Breast epithelium (tissue), 4 donors: ENCODE results near the gene TRNT1. TPM values are rescaled to one million over a fixed set of nuclear protein-coding genes. Genes with fewer than 3 reads are reported as not detected.

Experiments used
- DNase-seq, 2 donors: peaks; one replicate each; pipeline ENCODE4 v3.0.0-alpha.2; 2019; ENCODE audit warnings: low spot score in 2 of 2
- H3K27ac ChIP-seq, 2 donors: fragments of 200-600 bp; sonication (generic) in 1 of 2; one replicate each; pipeline ENCODE4 v1.5.1; 2016 to 2019; ENCODE audit warnings: mild to moderate bottlenecking in 1 of 2
- H3K27me3 ChIP-seq, 2 donors: fragments of 200-600 bp; sonication (generic) in 1 of 2; one replicate each; pipeline versions ENCODE4 v1.5.1 to v1.6.0; 2017 to 2019; ENCODE audit warnings: control low read depth in 1 of 2, mild to moderate bottlenecking in 1 of 2
- H3K36me3 ChIP-seq: fragments of 200-600 bp; one replicate; pipeline ENCODE4 v1.5.1; 2019
- H3K4me1 ChIP-seq, 2 donors: fragments of 200-600 bp; sonication (generic); one replicate each; pipeline ENCODE4 v1.5.1; 2016 to 2019; ENCODE audit warnings: control low read depth in 1 of 2
- H3K4me3 ChIP-seq, 3 donors: fragments of 200-600 bp; sonication (generic); 1 replicate in 2 of 3; 2 replicates in 1 of 3; pipeline ENCODE4 v1.5.1; 2016 to 2019; ENCODE audit warnings: mild to moderate bottlenecking in 3 of 3, moderate library complexity in 2 of 3
- H3K9me3 ChIP-seq, 2 donors: fragments of 200-600 bp; sonication (generic) in 1 of 2; one replicate each; pipeline ENCODE4 v1.5.1; 2016 to 2019; ENCODE audit warnings: control low read depth in 1 of 2
- CTCF ChIP-seq, 3 donors: fragments of 450-650 bp; IDR thresholded peaks; one replicate each; pipeline ENCODE4 v1.5.1; 2016 to 2017; ENCODE audit warnings: antibody characterized with exemption in 3 of 3, mild to moderate bottlenecking in 3 of 3, moderate library complexity in 3 of 3
- POLR2A ChIP-seq: fragments of 450-650 bp; IDR thresholded peaks from one replicate; pipeline ENCODE4 v1.6.1; 2016; ENCODE audit warnings: antibody characterized with exemption, mild to moderate bottlenecking, moderate library complexity
- POLR2AphosphoS5 ChIP-seq, 3 donors: sonication (generic); formaldehyde crosslinking; IDR thresholded peaks; one replicate each; pipeline ENCODE4 v1.6.1; 2017; ENCODE audit warnings: antibody characterized with exemption in 3 of 3
- intact Hi-C: fragments of 100-400 bp; cut with DNase I; formaldehyde crosslinking; loops from one replicate; pipeline ENCODE4 v1.15.1; 2023; ENCODE audit warnings: low total_unique reads
- total RNA-seq, 3 donors: library from RNA; depleted of rRNA; stranded (reverse); fragments of >200 nt; gene quantifications; one replicate each; pipeline ENCODE4 v1.1.0, GENCODE V29; 2016

Gene TRNT1
- total RNA-seq, 3 donors from 2014 or later = 16.0 to 24.0 (median 19.0) TPM

DNA sequence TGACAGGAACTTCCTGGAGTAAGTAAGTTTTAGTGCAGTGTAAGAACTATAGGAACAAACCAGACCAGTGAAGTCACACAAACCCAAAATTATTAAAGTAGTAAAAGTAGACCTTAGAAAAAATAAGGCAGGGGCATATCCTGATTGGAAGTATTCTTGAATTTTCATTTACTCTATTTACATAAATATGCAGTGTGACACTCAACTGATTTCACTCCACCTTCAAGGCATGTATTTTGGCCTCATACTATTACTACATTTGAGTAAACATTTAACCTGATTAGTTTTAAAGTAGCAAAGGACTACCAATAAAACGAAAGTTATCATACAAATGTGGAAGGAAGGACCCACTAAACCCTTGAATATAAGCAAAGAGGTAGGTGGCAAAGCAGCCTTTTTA is 22.8 kb downstream of the TRNT1 start:
- Histone ChIP-seq H3K36me3 (peaks cover 15% of the 10 kb centered on the region), H3K27me3 (no peaks in the 10 kb centered on the region), H3K27ac (no peak overlapping the region), H3K4me1 (no peaks in the 10 kb centered on the region), H3K4me3 (no peak overlapping the region), H3K9me3 (no peaks in the 10 kb centered on the region)
- DNase-seq = no peak
- intact Hi-C loops = no loop called here
- TF ChIP-seq POLR2AphosphoS5 (IDR thresholded peaks at IDR 0.05) = no peak
- no peak for TF ChIP-seq POLR2A
- TF ChIP-seq CTCF (IDR thresholded peaks at IDR 0.05) = no peak

DNA sequence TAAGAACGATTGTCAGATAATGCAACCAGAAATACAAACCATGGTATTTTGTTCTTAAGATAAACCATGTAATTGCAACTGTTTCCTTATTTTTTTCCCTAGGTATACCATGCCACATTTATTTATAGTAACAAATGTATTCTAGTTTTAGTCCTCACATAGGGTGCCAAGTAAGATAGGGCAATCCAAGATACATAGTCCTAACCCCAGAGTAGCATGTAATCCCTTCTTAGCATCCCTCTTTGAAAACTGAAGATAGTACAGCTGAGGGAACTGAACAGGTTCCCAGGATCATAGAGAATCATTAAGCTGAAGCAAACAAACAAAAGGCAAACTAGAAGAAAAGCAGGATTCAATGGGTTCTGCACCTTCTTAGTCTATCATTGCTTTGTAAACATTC is 24.8 kb downstream of the TRNT1 start:
- no peak overlapping the region for H3K27ac ChIP-seq
- H3K4me1 ChIP-seq = no peaks in the 10 kb centered on the region
- intact Hi-C loops = no loop called here
- peaks cover 14% of the 10 kb centered on the region for H3K36me3 ChIP-seq
- no peaks in the 10 kb centered on the region for H3K27me3 ChIP-seq
- TF ChIP-seq POLR2A (no peak), POLR2AphosphoS5 (IDR thresholded peaks at IDR 0.05) (no peak), CTCF (IDR thresholded peaks at IDR 0.05) (no peak)
- no peaks in the 10 kb centered on the region for H3K9me3 ChIP-seq
- no peak for DNase-seq
- H3K4me3 ChIP-seq = no peak overlapping the region

DNA sequence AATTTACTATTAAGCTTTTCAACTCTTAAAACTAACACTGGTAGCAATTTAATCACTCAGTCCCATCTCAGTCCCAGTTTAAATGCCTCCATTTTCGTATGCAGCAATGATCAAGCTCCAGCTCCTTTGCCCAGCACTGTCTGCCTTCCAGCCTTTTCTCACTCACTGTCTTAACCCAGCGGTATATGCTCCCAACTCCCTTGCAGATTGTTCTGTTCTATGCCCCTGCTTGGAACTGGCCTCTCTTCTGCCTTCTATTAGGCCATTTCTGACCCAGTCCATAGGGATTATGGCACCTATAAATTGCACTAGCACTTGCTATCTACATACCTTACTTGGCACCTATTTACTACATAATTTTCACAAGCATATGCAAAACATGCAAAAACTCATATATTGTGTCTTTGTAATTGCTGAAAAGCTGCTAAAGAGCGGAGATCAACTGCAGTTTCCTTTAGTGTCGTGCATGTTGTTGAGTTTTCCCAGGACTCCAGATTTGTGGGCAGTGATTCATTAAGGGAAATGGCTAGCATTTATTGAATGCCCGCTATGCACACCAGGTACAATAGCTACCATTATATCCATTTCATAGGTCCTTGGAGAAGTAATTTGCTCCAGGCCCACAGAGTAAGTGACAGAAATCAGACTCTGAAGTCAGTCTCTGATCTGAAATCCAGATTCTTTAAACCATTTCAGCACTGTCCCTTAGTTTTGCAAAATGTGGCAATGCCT is 28.3 kb downstream of the TRNT1 start:
- Histone ChIP-seq H3K36me3 (peaks cover 11% of the 10 kb centered on the region), H3K4me1 (no peaks in the 10 kb centered on the region), H3K4me3 (no peak overlapping the region), H3K27me3 (no peaks in the 10 kb centered on the region), H3K27ac (no peak overlapping the region), H3K9me3 (no peaks in the 10 kb centered on the region)
- TF ChIP-seq CTCF (IDR thresholded peaks at IDR 0.05) (no peak), POLR2AphosphoS5 (IDR thresholded peaks at IDR 0.05) (no peak)
- no peak for DNase-seq
- intact Hi-C loops = no loop called here

DNA sequence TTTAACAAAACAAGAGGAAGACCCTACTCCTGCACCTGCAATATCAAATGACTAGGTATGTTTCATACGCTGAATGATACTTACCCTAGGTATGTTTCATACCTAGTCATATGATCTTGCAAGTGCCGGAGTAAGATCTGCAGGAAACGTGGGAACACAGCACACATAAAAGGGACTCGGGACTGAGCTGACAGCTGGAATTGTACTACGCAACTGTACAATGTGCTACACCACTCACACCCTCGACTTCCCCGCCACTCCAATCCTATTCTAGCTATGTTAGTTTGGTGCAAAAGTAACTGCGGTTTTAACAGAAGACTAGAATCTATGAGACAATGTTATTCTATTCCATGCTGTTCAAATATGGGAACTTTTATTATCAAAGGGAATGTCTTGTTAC is 30.7 kb downstream of the TRNT1 start:
- no peaks in the 10 kb centered on the region for H3K4me1 ChIP-seq
- no peaks in the 10 kb centered on the region for H3K9me3 ChIP-seq
- no peaks in the 10 kb centered on the region for H3K27me3 ChIP-seq
- H3K36me3 ChIP-seq = peaks cover 11% of the 10 kb centered on the region
- no peak overlapping the region for H3K4me3 ChIP-seq
- TF ChIP-seq POLR2A (no peak), POLR2AphosphoS5 (IDR thresholded peaks at IDR 0.05) (no peak), CTCF (IDR thresholded peaks at IDR 0.05) (no peak)
- DNase-seq = no peak
- intact Hi-C loops = no loop called here
- no peak overlapping the region for H3K27ac ChIP-seq

GRCh38 chr3:3160826-3161225 is 34.1 kb downstream of the TRNT1 start:
- Histone ChIP-seq H3K9me3 (no peaks in the 10 kb centered on the region), H3K36me3 (no peaks in the 10 kb centered on the region), H3K27me3 (no peaks in the 10 kb centered on the region), H3K27ac (no peak overlapping the region), H3K4me1 (no peaks in the 10 kb centered on the region), H3K4me3 (no peak overlapping the region)
- intact Hi-C loops = no loop called here
- DNase-seq = no peak
- TF ChIP-seq POLR2A = no peak
- TF ChIP-seq CTCF (IDR thresholded peaks at IDR 0.05) = no peak
- TF ChIP-seq POLR2AphosphoS5 (IDR thresholded peaks at IDR 0.05) = no peak
